ENCODE results near the gene FAM120A.

Gene FAM120A

GRCh38 chr9:93475108-93475507, 23.6 kb downstream of the FAM120A start:
- no peak overlapping the region for H3K4me3 Mint-ChIP-seq
- no peak overlapping the region for H3K27ac Mint-ChIP-seq
- no peaks in the 10 kb centered on the region for H3K27me3 Mint-ChIP-seq
- no peaks in the 10 kb centered on the region for H3K9me3 Mint-ChIP-seq
- peaks cover 18% of the 10 kb centered on the region for H3K4me1 Mint-ChIP-seq
- H3K36me3 Mint-ChIP-seq: peaks cover 43% of the 10 kb centered on the region
- ATAC-seq: no peak

DNA sequence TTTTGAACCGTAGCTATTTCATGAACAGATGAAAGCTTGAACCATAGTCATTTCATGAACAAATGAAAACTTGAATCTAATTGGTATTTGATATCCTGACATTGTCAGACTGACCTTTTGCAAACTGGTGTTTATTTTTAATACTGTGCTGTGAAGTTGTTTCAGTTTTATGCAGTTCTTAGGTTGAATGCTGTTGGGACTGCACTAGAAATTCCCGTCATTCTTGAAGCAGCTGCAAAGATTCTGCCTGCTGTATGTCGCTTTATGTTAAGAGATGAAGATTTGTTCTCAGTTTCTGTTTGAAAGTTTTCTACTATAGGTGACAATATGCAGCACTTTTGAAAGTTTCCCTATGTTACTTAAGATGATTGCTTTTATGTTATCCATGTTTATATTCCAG, 24.4 kb downstream of the FAM120A start:
- Mint-ChIP-seq H3K27ac (no peak overlapping the region), H3K36me3 (peaks cover 43% of the 10 kb centered on the region), H3K4me1 (peaks cover 18% of the 10 kb centered on the region), H3K4me3 (no peak overlapping the region), H3K9me3 (no peaks in the 10 kb centered on the region), H3K27me3 (no peaks in the 10 kb centered on the region)
- ATAC-seq: no peak

- Mint-ChIP-seq H3K27ac (no peak overlapping the region), H3K4me1 (peaks cover 24% of the 10 kb centered on the region), H3K36me3 (peaks cover 50% of the 10 kb centered on the region), H3K4me3 (no peak overlapping the region), H3K27me3 (no peaks in the 10 kb centered on the region), H3K9me3 (no peaks in the 10 kb centered on the region)
- ATAC-seq: no peak
Observed at GRCh38 chr9:93476924-93477323, 25.4 kb downstream of the FAM120A start.

DNA sequence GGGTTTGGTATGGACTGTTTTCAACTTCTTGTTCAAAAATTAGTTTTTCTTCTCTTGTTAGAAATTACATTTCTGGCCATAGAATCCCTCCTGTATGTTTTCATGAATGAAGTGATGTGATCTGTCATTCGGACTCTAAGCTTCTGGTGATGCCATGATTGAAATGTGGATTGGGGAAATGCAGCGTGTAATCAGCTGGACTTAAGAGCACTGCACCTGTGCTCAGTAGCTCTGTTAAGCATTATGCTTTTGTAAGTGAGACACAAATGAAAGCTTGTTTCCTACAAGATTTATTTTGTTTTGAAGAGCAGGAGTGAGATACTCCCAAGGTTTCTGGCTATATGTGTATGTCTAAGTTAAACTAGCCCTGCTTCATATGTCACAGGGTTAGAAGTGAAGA, 25.9 kb downstream of the FAM120A start:
- Mint-ChIP-seq H3K4me3 (no peak overlapping the region), H3K27me3 (no peaks in the 10 kb centered on the region), H3K27ac (no peak overlapping the region), H3K9me3 (no peaks in the 10 kb centered on the region), H3K4me1 (peaks cover 25% of the 10 kb centered on the region), H3K36me3 (peaks cover 52% of the 10 kb centered on the region)
- ATAC-seq: no peak

- Mint-ChIP-seq H3K27ac (peak overlapping the region; percentile 48), H3K9me3 (no peaks in the 10 kb centered on the region), H3K27me3 (no peaks in the 10 kb centered on the region), H3K36me3 (peaks cover 49% of the 10 kb centered on the region), H3K4me1 (peaks cover 25% of the 10 kb centered on the region), H3K4me3 (no peak overlapping the region)
- ATAC-seq: no peak
Observed at GRCh38 chr9:93479726-93480125, 28.2 kb downstream of the FAM120A start.

- H3K9me3 Mint-ChIP-seq: no peaks in the 10 kb centered on the region
- no peaks in the 10 kb centered on the region for H3K27me3 Mint-ChIP-seq
- H3K36me3 Mint-ChIP-seq: peaks cover 52% of the 10 kb centered on the region
- H3K27ac Mint-ChIP-seq: peak overlapping the region; percentile 48
- H3K4me3 Mint-ChIP-seq: no peak overlapping the region
- no peak for ATAC-seq
- H3K4me1 Mint-ChIP-seq: peaks cover 25% of the 10 kb centered on the region
Observed at GRCh38 chr9:93480262-93480661, 28.8 kb downstream of the FAM120A start.

- Mint-ChIP-seq H3K4me3 (no peak overlapping the region), H3K4me1 (peaks cover 30% of the 10 kb centered on the region), H3K27me3 (no peaks in the 10 kb centered on the region), H3K36me3 (peaks cover 58% of the 10 kb centered on the region), H3K27ac (peak overlapping the region; percentile 48), H3K9me3 (no peaks in the 10 kb centered on the region)
- no peak for ATAC-seq
Observed at GRCh38 chr9:93480728-93481324, 29.3 kb downstream of the FAM120A start.

- Mint-ChIP-seq H3K27me3 (no peaks in the 10 kb centered on the region), H3K36me3 (peaks cover 72% of the 10 kb centered on the region), H3K9me3 (no peaks in the 10 kb centered on the region), H3K4me3 (no peak overlapping the region), H3K4me1 (peaks cover 46% of the 10 kb centered on the region), H3K27ac (no peak overlapping the region)
- ATAC-seq: no peak
Observed at GRCh38 chr9:93483497-93483896, 32.0 kb downstream of the FAM120A start.

DNA sequence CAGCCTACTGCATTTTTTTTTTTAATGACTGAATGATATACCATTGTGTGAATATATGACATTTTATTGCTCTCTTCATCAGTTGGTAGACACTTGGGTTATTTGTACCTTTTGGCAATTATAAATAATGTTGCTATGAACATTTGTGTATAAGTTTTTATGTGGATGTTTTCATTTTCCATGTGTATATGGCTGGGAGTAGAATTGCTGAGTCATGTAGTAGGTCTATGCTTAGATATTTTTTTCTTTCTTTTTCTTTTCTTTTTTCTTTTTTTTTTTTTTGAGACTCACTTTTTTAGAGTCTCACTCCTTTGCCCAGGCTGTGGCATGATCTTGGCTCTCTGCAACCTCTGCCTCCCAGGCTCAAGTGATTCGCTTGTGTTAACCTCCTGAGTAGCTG, 34.8 kb downstream of the FAM120A start:
- Mint-ChIP-seq H3K9me3 (no peaks in the 10 kb centered on the region), H3K4me1 (peaks cover 42% of the 10 kb centered on the region), H3K27me3 (no peaks in the 10 kb centered on the region), H3K36me3 (peaks cover 65% of the 10 kb centered on the region), H3K4me3 (no peak overlapping the region), H3K27ac (peak overlapping the region; percentile 52)
- ATAC-seq: no peak

DNA sequence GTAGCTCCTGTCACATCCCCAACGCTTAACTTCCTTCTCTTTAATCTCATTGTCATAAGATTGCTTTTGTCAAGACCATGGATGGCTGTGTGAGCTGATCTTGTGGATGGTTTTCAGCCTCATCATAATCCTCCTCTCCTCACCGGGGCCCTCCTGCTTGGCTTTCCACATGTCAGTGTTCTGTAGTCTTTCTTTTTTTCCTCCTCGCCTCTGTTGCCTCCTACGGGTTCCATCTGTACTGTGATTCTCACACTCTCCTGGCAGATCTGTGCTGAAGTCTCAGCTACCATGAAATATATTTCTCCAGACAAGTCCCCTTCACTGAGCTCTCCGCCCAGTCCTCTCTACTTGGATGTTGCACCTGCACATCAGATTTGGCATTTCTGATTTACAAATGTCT, 36.8 kb downstream of the FAM120A start:
- ATAC-seq: no peak
- Mint-ChIP-seq H3K9me3 (no peaks in the 10 kb centered on the region), H3K36me3 (peaks cover 67% of the 10 kb centered on the region), H3K27ac (no peak overlapping the region), H3K4me1 (peaks cover 37% of the 10 kb centered on the region), H3K4me3 (no peak overlapping the region), H3K27me3 (no peaks in the 10 kb centered on the region)

DNA sequence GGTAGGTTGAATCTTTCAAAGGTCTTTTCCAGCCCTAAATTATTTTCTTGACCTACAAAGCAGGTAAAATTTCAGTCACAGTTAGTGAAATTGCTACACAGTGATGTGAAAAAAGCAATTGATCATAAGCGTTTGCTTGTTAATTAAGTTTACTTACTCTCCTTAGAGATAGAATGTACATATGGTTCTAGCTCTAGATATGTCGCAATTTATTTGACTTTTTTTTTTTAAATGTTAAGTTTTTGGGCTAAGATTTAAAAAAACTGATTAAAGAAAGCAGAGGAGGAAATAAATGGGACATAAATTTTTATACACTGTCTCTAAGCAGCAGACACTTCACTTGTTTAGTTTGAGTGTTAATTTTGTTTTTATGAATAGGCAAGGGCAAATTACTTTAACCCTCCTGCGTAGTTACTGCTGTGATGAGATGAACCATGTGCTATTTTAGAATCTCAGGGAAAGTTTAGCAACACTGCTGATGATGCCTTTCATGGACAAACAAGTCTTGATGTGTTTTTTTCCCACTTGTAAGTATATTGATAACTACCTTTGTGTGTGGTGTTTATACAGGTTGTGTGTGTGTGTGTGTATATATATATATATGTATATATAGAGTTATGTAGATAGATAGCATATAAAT, 40.2 kb downstream of the FAM120A start:
- Mint-ChIP-seq H3K9me3 (no peaks in the 10 kb centered on the region), H3K27ac (no peak overlapping the region), H3K36me3 (peaks cover 64% of the 10 kb centered on the region)

DNA sequence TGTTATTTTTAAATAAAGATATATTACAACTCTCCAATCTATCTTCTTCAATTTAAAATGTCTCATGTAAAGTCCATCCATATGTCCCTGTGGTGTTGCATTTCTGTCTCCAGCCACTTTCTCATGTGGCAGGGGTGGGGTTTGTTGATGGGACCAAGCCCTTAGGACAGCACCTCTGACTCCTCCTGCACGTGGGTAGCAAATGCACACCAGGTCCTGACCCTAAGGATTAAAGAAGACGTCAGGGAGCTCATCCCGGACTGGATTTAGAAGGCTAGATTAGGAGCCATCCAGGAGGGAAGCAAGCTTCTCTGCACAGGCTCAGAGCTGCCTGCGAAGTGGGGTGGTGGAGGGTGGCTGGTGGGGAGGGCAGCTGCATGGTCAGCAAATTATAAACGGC, 40.8 kb downstream of the FAM120A start:
- no peaks in the 10 kb centered on the region for H3K9me3 Mint-ChIP-seq
- ATAC-seq: no peak
- no peak overlapping the region for H3K4me3 Mint-ChIP-seq
- peaks cover 64% of the 10 kb centered on the region for H3K36me3 Mint-ChIP-seq
- no peaks in the 10 kb centered on the region for H3K27me3 Mint-ChIP-seq
- H3K4me1 Mint-ChIP-seq: peaks cover 24% of the 10 kb centered on the region
- no peak overlapping the region for H3K27ac Mint-ChIP-seq

More for the DNA sequence above, 40.2 kb downstream of the FAM120A start:
- ATAC-seq: no peak
- Mint-ChIP-seq H3K4me3 (no peak overlapping the region), H3K4me1 (peaks cover 29% of the 10 kb centered on the region), H3K27me3 (no peaks in the 10 kb centered on the region)

DNA sequence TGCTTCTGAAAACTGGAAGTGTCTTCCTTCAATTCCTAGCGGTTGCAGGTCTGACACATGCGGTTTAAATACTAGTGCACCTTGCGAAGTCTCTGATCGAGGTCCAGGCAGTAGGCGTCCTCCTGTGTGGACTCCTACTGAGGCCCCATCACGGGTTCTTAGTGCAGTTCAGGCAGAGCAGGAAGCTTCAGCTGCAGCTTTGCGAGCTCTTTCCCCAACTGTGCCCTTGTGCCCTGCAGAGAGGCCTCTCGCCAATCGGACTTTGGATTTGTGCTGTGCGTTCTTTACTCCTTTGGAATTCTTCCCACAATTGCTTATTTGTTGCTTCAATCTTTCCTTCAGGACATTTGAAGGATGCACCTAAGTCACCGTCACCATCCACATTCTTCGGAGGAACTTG, 42.5 kb downstream of the FAM120A start:
- no peak for ATAC-seq
- peaks cover 16% of the 10 kb centered on the region for H3K4me1 Mint-ChIP-seq
- H3K27ac Mint-ChIP-seq: no peak overlapping the region
- peaks cover 62% of the 10 kb centered on the region for H3K36me3 Mint-ChIP-seq
- no peaks in the 10 kb centered on the region for H3K27me3 Mint-ChIP-seq
- no peak overlapping the region for H3K4me3 Mint-ChIP-seq
- H3K9me3 Mint-ChIP-seq: no peaks in the 10 kb centered on the region

- no peak for ATAC-seq
- no peaks in the 10 kb centered on the region for H3K27me3 Mint-ChIP-seq
- H3K4me1 Mint-ChIP-seq: peaks cover 30% of the 10 kb centered on the region
- H3K9me3 Mint-ChIP-seq: no peaks in the 10 kb centered on the region
- H3K4me3 Mint-ChIP-seq: no peak overlapping the region
- H3K27ac Mint-ChIP-seq: no peak overlapping the region
- H3K36me3 Mint-ChIP-seq: peaks cover 76% of the 10 kb centered on the region
Observed at GRCh38 chr9:93496285-93496684, 44.8 kb downstream of the FAM120A start.

DNA sequence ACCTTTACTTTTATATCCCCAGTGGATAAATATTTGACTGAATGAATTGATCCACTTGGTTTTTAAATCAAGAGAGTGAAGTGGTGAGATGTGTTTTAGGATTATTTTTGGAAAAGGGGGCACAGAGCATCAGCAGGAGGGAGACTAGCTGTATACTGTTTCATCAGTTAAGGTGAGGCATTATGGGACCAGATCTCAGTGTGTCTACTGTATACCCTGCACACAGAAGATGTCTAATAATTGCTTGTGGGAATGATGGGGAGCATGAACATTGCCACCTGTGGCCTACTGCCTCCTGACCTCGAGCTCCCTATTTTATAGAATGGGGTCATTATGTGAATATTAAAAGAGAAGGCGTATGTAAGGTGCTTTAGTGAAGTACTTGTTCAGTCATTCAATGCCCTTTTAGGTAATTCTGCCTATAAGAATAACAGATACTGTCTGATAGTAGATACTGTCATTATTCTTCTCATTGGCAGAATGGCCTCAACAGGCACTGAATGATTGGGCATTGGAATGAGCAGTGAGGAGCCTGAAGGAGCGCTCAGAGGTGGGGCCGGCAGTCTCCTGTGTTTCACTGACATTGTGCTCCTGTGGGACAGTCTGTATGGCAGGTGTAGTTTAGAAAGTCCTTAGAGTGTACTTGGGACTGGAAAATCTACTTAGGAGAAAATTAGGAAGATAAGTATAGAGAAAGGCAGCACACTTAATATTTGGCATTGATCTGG, 49.2 kb downstream of the FAM120A start:
- H3K4me1 Mint-ChIP-seq: peaks cover 55% of the 10 kb centered on the region
- peak overlapping the region; percentile 71 for H3K27ac Mint-ChIP-seq
- no peak for ATAC-seq
- no peak overlapping the region for H3K4me3 Mint-ChIP-seq
- no peaks in the 10 kb centered on the region for H3K9me3 Mint-ChIP-seq
- H3K36me3 Mint-ChIP-seq: peaks cover 72% of the 10 kb centered on the region
- H3K27me3 Mint-ChIP-seq: no peaks in the 10 kb centered on the region

DNA sequence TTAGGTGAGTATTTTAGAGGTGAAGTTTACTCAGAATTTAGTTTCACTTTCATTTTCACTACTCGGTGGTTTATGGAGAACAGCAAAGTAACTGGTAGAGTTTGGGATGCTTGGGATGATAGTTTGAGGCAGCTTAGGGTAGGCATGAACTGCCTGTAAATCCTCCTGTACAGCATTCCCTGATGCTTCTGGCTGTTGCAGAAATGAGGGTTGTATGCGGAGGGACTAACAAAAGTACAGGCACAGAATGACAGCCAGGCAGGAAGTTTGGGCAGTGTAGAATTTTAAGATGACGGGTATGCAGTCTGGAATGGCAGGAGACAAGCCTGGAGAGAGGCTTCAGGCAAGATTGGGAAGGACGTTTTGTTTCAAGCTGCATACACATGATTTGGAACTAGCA, 49.9 kb downstream of the FAM120A start:
- H3K27ac Mint-ChIP-seq: peak overlapping the region; percentile 71
- peaks cover 56% of the 10 kb centered on the region for H3K4me1 Mint-ChIP-seq
- H3K36me3 Mint-ChIP-seq: peaks cover 69% of the 10 kb centered on the region
- H3K4me3 Mint-ChIP-seq: no peak overlapping the region
- H3K9me3 Mint-ChIP-seq: no peaks in the 10 kb centered on the region
- H3K27me3 Mint-ChIP-seq: no peaks in the 10 kb centered on the region
- no peak for ATAC-seq

All from stimulated activated memory B cell treated with anti-CD40 and anti-IgM and Interleukin-4, amounts not matched to agents 10 μg/mL and 1 μg/mL and 100 μg/mL, for 72 hours (primary cell).